GM12864 (cell line): ENCODE measurements around the gene TRPM3.

Experiments used
- DNase-seq: peaks from one replicate; pipeline ENCODE4 v3.0.0-alpha.2; 2011; ENCODE audit warnings: low read depth
- H3K4me3 ChIP-seq: 2 replicates; pipeline ENCODE4 v1.5.1; 2011; ENCODE audit warnings: mild to moderate bottlenecking, low read depth, low read length, control low read depth
- TF ChIP-seq, protein P1 (sequence below): IDR thresholded peaks from 2 replicates; pipeline ENCODE4 v1.5.1; 2011; ENCODE audit warnings: low read depth, mild to moderate bottlenecking, moderate library complexity, low read length, control low read depth, inconsistent platforms; ENCODE audit errors: missing control alignments

The TRPM3 gene

DNA sequence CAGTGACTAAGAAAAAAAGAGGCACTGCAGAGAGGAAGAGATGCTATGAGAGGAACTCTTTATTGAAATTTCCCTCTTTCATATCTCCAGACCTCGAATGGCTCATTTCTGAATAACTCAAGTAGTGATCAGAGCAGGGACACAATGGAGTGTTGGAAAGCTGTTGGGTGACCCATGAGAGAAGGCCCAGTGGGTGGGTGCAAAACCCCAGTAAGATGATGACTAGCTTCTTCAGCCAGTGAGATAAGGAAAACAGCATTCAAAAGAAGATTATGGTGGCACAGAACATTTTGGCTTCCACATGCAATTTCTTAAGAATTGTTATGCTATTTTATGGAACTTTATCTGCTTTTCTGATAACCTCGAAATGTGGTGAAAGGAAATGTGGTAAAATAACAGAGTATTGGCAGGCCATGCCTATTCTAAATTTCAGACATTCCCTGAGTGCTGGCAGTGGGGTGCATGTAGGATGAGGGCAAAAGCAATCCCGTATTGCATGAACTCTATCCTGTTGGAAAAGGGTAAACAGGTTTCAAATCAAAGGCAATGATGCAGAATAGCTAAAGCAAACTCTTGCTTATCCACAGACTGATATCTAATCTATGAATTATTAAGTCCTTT, 579.0 kb downstream of the TRPM3 start:
- TF ChIP-seq, protein P1, sequence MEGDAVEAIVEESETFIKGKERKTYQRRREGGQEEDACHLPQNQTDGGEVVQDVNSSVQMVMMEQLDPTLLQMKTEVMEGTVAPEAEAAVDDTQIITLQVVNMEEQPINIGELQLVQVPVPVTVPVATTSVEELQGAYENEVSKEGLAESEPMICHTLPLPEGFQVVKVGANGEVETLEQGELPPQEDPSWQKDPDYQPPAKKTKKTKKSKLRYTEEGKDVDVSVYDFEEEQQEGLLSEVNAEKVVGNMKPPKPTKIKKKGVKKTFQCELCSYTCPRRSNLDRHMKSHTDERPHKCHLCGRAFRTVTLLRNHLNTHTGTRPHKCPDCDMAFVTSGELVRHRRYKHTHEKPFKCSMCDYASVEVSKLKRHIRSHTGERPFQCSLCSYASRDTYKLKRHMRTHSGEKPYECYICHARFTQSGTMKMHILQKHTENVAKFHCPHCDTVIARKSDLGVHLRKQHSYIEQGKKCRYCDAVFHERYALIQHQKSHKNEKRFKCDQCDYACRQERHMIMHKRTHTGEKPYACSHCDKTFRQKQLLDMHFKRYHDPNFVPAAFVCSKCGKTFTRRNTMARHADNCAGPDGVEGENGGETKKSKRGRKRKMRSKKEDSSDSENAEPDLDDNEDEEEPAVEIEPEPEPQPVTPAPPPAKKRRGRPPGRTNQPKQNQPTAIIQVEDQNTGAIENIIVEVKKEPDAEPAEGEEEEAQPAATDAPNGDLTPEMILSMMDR: no peak

GRCh38 chr9:70540016-70540415, 581.4 kb downstream of the TRPM3 start:
- no peak overlapping the region for H3K4me3 ChIP-seq
- DNase-seq: no peak
- TF ChIP-seq, protein P1: no peak

More for the DNA sequence above, 579.0 kb downstream of the TRPM3 start:
- no peak for DNase-seq
- no peak overlapping the region for H3K4me3 ChIP-seq

GRCh38 chr9:70539526-70539925, 581.9 kb downstream of the TRPM3 start:
- DNase-seq: no peak
- no peak overlapping the region for H3K4me3 ChIP-seq
- TF ChIP-seq, protein P1: no peak

DNA sequence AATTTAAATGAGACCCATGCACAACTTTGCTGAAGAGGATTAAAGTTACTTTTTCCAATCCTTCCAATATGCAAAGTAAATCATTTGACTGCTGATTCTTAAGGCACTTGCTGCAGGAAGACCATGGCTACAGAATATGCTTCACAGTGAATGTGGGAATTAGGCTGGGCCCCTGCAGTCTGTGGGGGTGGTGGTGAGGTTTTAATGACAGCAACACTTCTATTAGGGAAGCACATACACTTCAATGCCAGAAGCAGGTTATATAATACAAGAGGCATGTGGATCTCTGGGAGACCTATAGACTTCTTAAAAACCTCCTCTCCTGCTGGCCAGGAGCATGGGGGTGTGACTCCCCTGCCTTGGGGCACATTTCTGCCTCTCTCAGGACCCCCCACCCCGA, 582.4 kb downstream of the TRPM3 start:
- TF ChIP-seq, protein P1: no peak
- no peak for DNase-seq
- no peak overlapping the region for H3K4me3 ChIP-seq

- DNase-seq: no peak
- H3K4me3 ChIP-seq: no peak overlapping the region
- TF ChIP-seq, protein P1: no peak
These were observed 584.3 kb downstream of the TRPM3 start for GRCh38 chr9:70537084-70537483.

GRCh38 chr9:70535546-70536323, 585.7 kb downstream of the TRPM3 start:
- TF ChIP-seq, protein P1: no peak
- DNase-seq: no peak
- H3K4me3 ChIP-seq: no peak overlapping the region
